Suprapubic skin (tissue), 4 donors: ENCODE measurements around the gene GMEB2. TPM values are rescaled to one million over a fixed set of nuclear protein-coding genes. Genes with fewer than 3 reads are reported as not detected.

Experiments
- DNase-seq, 2 donors: peaks; one replicate each; pipeline ENCODE4 v3.0.0-alpha.2; 2019; ENCODE audit warnings: low spot score in 2 of 2
- H3K27ac ChIP-seq: fragments of 200-600 bp; sonication (generic); one replicate; pipeline ENCODE4 v1.5.1; 2019
- H3K27me3 ChIP-seq: fragments of 200-600 bp; sonication (generic); one replicate; pipeline ENCODE4 v1.5.1; 2019
- H3K36me3 ChIP-seq: fragments of 200-600 bp; sonication (generic); one replicate; pipeline ENCODE4 v1.5.1; 2019
- H3K4me1 ChIP-seq: fragments of 200-600 bp; sonication (generic); one replicate; pipeline ENCODE4 v1.5.1; 2019
- H3K4me3 ChIP-seq: fragments of 200-600 bp; sonication (generic); one replicate; pipeline ENCODE4 v1.5.1; 2019; ENCODE audit warnings: mild to moderate bottlenecking
- H3K9me3 ChIP-seq: fragments of 200-600 bp; sonication (generic); one replicate; pipeline ENCODE4 v1.5.1; 2019
- EP300 ChIP-seq: sonication (generic); formaldehyde crosslinking; IDR thresholded peaks from one replicate; pipeline ENCODE4 v1.6.1; 2017; ENCODE audit warnings: antibody characterized with exemption
- POLR2A ChIP-seq, 2 donors: fragments of 450-650 bp; IDR thresholded peaks; one replicate each; pipeline ENCODE4 v1.6.1; 2017; ENCODE audit warnings: antibody characterized with exemption in 2 of 2, mild to moderate bottlenecking in 2 of 2, moderate library complexity in 2 of 2
- POLR2AphosphoS5 ChIP-seq, 3 donors: sonication (generic); formaldehyde crosslinking; IDR thresholded peaks; one replicate each; pipeline ENCODE4 v1.6.1; 2017; ENCODE audit warnings: antibody characterized with exemption in 3 of 3
- WGBS: methylation state at CpG from one replicate; pipeline ENCODE4 v1.1.5; 2018; 5-methylcytosine and 5-hydroxymethylcytosine counted together
- total RNA-seq, 4 donors: library from RNA; depleted of rRNA; stranded (reverse); fragments of >200 nt; gene quantifications; one replicate each; pipeline ENCODE4 v1.1.0, GENCODE V29; 2016
- TF ChIP-seq, protein P1 (sequence below), 2 donors: fragments of 200-600 bp in 1 of 2; fragments of 450-650 bp in 1 of 2; sonication (generic) in 1 of 2; IDR thresholded peaks; one replicate each; pipeline ENCODE4 v1.5.1; 2016 to 2019; ENCODE audit warnings: antibody characterized with exemption in 2 of 2, mild to moderate bottlenecking in 1 of 2, moderate library complexity in 1 of 2

GMEB2 gene
- total RNA-seq, 4 donors from 2014 or later = 15.5 to 18.5 (median 16.4) TPM

DNA sequence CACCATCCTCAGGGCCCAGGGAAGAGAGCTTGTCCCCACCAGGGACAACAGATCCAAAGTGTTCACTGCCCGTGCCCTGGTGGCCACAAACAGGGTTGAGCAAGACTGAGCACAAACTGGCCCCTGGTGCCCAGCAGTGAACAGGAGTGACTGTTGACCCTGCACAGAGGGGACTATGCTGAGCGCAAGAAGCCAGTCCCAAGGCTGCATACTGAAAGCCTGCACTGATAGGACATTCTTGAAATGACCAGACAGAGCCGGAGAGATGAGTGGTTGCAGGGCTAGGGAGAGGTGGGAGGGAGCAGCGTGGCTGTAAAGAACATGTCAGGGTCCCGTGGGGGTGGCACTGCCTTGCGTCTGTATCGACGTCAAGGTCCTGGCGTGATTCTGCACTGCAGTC lies 75.8 kb downstream of the GMEB2 start:
- no peak for DNase-seq
- Histone ChIP-seq H3K4me3 (no peak overlapping the region), H3K9me3 (no peaks in the 10 kb centered on the region), H3K27ac (no peak overlapping the region), H3K36me3 (no peaks in the 10 kb centered on the region), H3K27me3 (peaks cover 38% of the 10 kb centered on the region), H3K4me1 (peaks cover 29% of the 10 kb centered on the region)
- no peak for TF ChIP-seq POLR2A (IDR thresholded peaks at IDR 0.05)
- whole genome bisulfite sequencing = 50% methylated on average over 9 of the region's 9 CpGs

DNA sequence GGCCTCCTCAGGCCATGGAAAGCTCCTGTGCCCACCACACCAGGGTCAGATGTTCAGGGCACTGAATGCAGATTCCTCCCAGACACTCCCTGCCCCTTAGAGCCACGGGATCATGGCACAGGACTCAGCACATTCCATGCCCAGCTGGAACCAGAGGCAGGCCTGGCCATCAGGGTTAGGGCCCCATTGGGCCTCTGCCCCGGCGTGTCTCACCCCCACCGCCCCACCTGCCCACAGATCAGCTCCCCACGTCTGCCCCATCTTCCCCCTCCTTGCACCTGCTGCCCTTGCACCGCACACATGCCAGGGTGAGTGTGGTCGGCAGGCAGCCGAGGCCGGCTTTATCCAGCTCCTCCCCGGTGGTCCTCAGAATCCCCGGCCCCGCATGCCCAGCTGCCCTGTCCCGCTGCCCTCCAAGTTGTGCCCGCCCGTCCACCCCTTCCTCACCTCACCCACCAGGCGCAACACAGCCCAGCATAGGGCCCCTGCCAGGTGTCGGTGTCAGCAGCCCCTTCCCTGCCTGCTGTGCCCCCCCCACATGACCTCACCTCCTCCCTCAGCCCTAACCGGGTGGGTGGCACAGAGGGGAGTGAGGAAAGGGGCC lies 77.1 kb downstream of the GMEB2 start:
- peaks cover 41% of the 10 kb centered on the region for H3K27me3 ChIP-seq
- WGBS = 84% methylated on average over 16 of the region's 18 CpGs
- H3K36me3 ChIP-seq = no peaks in the 10 kb centered on the region

DNA sequence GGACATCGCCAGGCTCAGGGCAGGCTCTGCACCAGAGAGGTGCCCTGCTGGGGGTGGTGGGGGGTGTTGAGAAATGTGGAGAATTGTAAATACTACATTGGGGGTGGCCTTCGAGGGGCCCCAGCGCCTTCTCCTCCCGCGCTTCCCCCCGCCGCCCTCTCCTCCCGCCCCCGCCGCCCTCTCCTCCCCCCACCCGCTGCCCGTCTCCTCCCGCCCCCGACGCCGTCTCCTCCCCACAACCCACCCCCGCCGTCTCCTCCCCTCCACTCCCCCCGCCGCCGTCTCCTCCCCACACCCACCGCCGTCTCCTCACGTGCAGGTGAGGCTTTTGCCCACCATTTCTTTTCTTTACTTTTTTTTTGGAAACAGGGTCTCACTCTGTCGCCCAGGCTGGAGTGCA lies 77.9 kb downstream of the GMEB2 start:
- Histone ChIP-seq H3K4me1 (peaks cover 28% of the 10 kb centered on the region), H3K27me3 (peaks cover 41% of the 10 kb centered on the region), H3K9me3 (no peaks in the 10 kb centered on the region), H3K27ac (no peak overlapping the region), H3K36me3 (no peaks in the 10 kb centered on the region), H3K4me3 (no peak overlapping the region)
- 49% methylated on average over 4 of the region's 25 CpGs for WGBS
- TF ChIP-seq, protein P1, sequence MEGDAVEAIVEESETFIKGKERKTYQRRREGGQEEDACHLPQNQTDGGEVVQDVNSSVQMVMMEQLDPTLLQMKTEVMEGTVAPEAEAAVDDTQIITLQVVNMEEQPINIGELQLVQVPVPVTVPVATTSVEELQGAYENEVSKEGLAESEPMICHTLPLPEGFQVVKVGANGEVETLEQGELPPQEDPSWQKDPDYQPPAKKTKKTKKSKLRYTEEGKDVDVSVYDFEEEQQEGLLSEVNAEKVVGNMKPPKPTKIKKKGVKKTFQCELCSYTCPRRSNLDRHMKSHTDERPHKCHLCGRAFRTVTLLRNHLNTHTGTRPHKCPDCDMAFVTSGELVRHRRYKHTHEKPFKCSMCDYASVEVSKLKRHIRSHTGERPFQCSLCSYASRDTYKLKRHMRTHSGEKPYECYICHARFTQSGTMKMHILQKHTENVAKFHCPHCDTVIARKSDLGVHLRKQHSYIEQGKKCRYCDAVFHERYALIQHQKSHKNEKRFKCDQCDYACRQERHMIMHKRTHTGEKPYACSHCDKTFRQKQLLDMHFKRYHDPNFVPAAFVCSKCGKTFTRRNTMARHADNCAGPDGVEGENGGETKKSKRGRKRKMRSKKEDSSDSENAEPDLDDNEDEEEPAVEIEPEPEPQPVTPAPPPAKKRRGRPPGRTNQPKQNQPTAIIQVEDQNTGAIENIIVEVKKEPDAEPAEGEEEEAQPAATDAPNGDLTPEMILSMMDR (IDR thresholded peaks at IDR 0.05) = no peak
- TF ChIP-seq EP300 (no peak), POLR2AphosphoS5 (IDR thresholded peaks at IDR 0.05) (no peak), POLR2A (IDR thresholded peaks at IDR 0.05) (no peak)
- no peak for DNase-seq

More for the DNA sequence above, 77.1 kb downstream of the GMEB2 start:
- Histone ChIP-seq H3K9me3 (no peaks in the 10 kb centered on the region), H3K27ac (no peak overlapping the region), H3K4me1 (peaks cover 34% of the 10 kb centered on the region), H3K4me3 (no peak overlapping the region)
- DNase-seq = no peak
- TF ChIP-seq POLR2AphosphoS5 (IDR thresholded peaks at IDR 0.05) (no peak), EP300 (no peak), POLR2A (IDR thresholded peaks at IDR 0.05) (no peak)
- TF ChIP-seq, protein P1 (IDR thresholded peaks at IDR 0.05) = no peak

DNA sequence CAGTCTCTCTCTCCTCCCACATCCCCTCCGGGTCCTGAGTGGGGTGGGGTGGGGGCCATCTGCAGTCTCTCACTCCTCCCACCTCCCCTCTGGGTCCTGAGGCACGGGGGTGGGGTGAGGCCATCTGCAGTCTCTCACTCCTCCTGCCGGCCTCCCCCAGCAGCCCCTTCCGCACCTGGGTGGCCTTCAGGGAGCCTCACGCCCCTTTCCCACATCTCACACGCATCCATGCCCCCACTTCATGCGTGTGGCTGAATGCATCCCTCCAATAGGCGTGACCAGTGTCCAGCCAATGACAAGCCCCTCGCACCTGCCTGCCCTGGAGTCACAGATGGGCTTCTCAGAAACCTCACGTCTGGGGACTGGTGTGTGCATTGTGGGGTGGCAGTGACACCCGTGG lies 78.4 kb downstream of the GMEB2 start:
- no peaks in the 10 kb centered on the region for H3K36me3 ChIP-seq
- H3K27me3 ChIP-seq = peaks cover 41% of the 10 kb centered on the region
- WGBS = no CpG with 5 or more reads among the region's 11 CpGs

DNA sequence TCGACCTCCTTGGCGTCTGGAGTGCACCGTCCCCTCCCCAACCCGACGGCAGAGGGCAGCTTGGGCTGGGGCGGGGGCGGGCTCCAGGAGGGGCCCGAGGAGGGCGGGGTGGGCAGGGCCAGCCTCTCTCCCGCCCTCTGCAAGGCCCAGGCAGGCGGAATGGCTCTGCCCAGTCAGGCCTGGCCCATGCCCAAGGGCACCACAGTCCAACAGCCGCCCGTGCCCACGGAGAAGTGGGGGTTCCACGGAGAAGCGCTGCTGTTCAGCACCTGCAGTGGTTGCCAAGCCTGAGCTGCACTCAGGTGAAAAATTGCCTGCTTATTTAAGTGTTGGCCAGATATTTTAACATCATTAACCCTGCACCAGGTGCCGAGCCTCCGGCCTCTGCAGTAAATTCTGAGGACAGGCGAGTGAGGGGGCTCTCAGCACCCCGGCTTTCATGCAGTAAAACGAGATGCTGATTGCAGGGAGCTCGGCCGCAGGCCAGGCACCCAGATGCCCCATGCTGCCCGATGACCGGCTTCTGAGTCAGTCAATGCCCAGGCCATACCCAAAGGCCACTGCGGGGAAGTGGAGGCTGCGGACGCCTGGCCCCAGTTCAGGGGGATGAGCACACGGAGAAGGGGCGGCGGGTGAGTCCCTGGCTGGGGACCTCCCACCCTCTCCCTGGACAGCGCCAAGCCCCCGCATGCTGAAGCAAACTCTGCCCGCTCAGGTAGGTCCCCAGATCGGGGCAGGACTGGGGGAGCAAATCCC lies 79.0 kb downstream of the GMEB2 start, which contains the start of gene SRMS:
SRMS (minus strand) TSS at position 25 of the 756 bp plus-strand sequence. CDS start 286 bp downstream, outside the sequence.
- WGBS = no CpG with 5 or more reads among the region's 35 CpGs
- Histone ChIP-seq H3K4me3 (no peak within 1 kb of the TSS), H3K36me3 (no peaks in the 10 kb centered on the region), H3K27ac (no peak within 1 kb of the TSS), H3K4me1 (peaks cover 19% of the 10 kb centered on the region), H3K27me3 (peaks cover 41% of the 10 kb centered on the region), H3K9me3 (no peaks in the 10 kb centered on the region)
- TF ChIP-seq POLR2A (IDR thresholded peaks at IDR 0.05) = no peak
- no peak for TF ChIP-seq EP300
- TF ChIP-seq POLR2AphosphoS5 (IDR thresholded peaks at IDR 0.05) = no peak
- no peak for DNase-seq

More for the DNA sequence above, 78.4 kb downstream of the GMEB2 start:
- no peak overlapping the region for H3K4me3 ChIP-seq
- no peak overlapping the region for H3K27ac ChIP-seq
- no peak for TF ChIP-seq POLR2AphosphoS5 (IDR thresholded peaks at IDR 0.05)
- TF ChIP-seq, protein P1 (IDR thresholded peaks at IDR 0.05) = no peak
- no peak for TF ChIP-seq POLR2A (IDR thresholded peaks at IDR 0.05)
- TF ChIP-seq EP300 = no peak
- no peak for DNase-seq
- H3K4me1 ChIP-seq = peaks cover 24% of the 10 kb centered on the region
- no peaks in the 10 kb centered on the region for H3K9me3 ChIP-seq
